GM21528 (cell line): ENCODE results near the gene KCNT1.

Source experiments
- ATAC-seq: cut with Tn5 transposase; IDR thresholded peaks from one replicate; pipeline ENCODE4 v1.9.1; 2021; ENCODE audit warnings: mild to moderate bottlenecking, moderate library complexity; ENCODE audit not compliant: unreplicated experiment, low FRiP score

The KCNT1 gene

GRCh38 chr9:135719472-135719871, 17.5 kb downstream of the KCNT1 start:
- no peak for ATAC-seq

- ATAC-seq, result no peak
These were observed 20.4 kb downstream of the KCNT1 start for GRCh38 chr9:135722365-135722764.

DNA sequence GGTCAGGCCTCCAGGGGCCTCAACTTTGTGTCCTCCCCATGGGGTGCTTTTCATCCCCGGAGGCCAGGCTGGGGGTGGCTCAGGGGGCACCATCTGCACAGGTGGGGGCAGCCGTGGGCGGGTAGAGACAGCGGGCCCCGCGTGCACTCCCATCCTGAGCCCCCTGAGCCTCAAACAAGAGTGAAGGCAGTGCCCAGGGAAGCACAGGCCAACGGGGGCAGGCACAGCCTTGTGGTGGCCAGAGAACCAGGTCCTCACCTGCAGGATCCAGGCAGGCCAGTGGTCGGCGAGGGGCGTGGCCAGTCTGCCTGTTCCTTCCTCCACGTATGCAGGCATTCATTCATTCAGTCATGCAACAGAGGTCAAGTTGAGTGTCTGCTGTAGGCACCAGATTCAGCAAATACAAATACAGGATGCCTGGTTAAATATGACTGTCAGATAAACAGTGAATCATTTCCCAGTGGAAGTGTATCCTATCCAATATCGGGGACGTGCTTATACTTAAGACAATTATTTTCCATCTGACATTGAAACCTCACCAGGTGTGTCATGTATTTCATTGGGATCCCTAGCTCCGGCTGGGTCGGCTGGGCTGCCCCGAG, 22.3 kb downstream of the KCNT1 start:
- ATAC-seq, result no peak

GRCh38 chr9:135726138-135726853, 24.3 kb downstream of the KCNT1 start:
- ATAC-seq, result no peak

DNA sequence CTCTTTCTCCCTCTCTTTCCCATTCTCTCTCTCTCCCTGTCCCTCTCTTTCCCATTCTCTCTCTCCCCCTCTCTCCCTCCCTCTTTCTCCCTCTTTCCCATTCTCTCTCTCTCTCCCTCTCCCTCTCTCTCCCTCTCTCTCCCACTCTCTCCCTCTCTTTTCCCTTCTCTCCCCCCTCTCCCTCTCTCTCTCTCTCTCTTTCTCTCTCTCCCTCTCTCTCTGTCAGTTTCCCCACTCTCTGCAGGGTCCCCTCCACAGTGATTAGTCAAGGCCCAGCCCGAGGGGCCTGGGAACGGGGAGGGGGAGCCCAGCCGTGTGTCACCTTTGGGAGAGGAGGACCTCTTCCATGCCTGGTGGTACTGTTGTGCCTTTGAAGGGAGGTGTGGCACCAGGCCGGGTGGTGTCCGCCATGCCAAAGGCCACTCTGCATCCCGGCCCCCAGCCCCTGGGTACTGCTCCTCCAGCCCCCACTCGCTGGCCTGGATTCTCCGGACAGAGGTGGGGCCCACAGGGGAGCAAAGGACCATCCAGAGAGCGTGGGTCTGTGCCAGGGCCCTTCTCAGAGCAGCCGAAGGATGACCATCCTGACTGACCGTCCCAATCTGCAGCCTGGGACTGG, 25.4 kb downstream of the KCNT1 start:
- no peak for ATAC-seq

DNA sequence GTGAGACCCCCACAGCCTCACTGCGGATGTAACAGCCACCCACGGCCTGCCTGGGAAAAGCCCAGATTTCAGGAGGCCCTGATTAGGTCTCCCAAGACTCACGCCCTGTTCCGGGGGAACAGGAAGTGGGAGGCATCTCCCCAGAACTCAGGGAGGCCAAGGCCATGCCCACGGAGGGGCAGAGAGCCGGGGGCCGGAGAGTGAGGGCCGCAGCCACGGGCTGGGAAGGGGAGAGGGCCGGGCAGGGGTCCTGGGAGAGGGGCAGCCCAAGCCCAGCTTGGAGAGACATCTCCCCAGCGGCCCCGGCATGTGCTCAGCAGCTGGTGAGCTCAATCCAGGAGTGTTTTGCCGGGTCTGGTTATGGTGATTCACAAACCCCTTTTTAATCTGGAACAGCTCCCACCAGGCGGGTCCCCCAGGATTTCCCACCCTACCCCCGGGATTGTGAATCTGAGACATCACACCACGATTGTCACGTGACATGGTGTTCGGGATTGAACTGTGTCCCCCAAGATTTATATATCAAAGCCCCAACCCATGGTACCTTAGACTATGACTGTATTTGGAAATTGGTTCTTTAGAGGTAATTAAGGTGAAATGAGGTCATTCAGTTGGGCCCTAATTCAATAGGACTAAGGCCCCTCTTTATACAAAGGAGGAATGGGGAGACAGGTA, 26.6 kb downstream of the KCNT1 start:
- no peak for ATAC-seq

DNA sequence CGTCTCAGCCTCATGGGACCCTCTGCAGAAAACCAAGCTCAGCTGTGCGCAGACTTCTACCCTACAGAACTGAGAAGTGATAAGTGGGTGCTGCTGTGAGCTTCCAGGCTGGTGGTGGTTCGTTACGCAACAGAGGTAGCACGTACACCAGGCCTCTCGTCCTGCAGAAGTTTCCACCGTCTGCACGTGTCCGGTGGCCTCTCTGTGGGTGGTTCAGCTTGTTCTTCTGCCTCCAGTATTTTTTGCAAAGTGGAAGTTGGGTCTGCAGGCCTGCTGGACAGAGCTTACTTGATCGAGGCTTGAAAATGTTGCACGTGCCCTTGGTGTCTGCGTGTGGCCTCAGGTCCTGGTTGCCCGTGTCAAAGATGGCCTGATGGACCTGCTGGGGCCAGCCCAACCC, 27.5 kb downstream of the KCNT1 start:
- no peak for ATAC-seq

GRCh38 chr9:135731454-135731853, 29.5 kb downstream of the KCNT1 start:
- no peak for ATAC-seq

DNA sequence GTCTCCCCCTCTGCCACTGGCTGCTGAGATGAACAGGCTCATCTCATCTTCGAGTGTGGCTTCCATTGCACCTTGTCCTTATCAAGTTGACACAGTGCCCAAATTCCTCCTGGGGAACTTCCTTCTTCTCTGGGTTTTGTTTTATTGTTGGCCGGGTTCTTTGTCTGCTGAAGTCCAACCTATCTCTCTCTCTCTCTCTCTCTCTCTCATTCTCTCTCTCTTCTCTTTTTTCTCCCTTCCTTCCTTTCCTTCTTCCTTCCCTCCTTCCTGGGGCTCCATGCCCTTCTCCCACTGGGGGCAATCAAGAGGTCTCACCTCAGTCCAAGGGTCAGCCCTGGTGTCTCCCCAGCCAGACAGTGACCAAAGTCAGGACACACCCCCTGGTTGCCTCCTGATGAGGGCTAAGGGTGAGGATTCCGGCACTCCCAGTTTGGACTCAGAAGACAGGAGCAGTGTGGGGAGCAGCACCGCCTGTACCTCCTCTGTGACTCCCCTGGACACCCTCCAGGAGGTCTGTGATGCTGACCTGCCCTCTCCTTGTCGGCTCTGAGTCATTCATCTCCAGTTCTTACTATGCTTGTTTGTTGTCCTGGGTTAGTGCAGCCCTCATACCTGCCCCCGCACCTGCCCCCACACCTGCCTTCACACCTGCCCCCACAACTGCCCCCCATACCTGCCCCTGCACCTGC, 30.7 kb downstream of the KCNT1 start:
- no peak for ATAC-seq

DNA sequence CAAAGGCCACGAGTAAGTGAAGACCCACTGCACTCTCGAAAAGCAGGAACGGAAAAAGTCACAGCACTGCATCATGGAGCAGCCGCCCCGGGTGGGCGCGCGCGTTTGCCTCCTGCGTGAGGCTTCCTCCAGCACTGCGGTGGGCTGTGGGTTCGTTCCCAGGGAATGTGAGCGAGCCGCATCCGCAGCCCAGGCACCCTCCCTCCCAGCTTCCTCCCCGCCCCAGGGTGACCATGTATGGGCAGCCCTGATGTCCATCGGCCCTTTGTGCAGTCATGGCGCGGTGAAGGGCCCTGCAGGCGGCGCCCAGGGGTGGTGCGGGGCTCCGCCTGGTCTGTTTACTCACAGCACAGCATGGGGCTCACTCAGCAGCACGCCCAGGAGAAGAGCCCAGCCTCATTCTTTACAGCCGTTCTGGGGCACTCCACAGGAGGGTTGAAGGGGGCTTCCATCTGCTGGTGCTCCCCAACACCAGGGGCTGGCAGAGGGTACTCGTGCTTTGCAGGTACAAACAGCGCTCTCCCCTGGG, 32.7 kb downstream of the KCNT1 start:
- no peak for ATAC-seq

DNA sequence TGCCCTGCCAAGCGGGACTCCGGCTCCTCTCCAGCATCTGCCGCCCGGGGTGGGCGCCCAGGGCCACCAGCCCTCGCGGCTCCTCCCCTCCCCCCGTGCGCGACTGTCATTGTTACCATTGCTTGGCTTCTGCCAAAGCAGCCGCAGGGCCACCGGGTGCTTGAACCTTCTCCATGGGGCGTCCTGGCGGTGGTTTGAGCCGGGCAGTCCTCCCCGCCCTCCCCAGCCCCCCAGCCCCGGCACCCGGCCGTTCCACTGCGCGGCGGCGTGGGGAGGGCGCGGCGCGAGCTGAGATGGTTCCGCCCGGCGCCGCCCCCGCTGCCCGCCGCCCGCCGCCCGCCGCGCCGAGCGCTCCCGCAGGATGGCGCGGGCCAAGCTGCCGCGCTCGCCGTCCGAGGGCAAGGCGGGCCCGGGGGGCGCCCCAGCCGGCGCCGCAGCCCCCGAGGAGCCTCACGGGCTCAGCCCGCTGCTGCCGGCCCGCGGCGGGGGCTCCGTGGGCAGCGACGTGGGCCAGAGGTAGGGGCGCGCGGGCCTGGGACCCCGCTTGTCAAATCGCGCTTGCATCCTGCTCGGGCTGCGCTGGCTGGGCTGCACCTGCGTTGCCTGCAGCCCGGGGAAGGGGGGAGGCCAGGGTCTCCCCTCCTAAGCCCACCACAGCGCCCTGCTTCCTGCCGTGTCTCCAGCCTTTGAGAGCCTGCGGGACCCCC, 34.4 kb downstream of the KCNT1 start:
- no peak for ATAC-seq

DNA sequence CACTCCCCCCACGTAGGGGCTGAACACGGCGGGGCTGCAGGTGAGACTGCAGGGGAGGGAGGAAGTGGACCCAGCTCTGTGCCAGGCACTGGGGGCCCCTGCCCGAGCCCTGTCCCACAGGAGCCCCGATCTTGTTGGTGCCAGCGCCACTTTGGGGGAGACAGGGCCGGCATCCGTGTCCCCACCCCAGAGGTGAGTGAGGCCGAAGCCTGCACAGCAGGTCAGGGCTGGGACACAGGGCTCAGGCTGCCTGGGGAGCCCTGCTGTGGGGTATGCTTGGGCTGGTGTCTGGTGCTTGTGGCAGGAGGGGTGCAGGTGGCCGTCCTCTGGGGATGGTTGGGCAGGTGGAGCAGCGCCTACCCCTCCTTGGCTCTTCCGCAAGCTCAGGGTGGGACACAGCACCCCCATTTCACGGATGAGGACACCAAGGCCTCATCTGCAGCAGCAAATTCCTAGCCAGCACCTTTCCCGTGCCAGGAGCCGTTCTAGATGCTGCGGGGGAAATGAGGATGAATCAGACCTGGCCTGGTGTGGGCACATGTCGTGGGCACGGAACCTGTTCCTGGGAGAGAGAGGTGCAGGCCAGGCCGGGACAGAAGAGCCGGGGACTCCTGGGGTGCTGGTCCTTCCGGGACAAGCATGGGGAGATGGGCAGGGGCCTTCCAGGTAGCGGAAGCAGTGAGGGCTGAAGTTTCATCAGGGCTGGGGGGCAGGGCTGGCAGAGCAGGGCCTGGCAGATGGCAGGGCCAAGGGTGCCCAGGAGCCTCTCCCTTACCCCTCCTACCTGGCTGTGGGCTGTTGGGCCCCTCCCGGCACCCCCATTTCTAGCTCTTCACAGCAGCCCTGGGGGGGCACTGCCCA, 35.2 kb downstream of the KCNT1 start:
- no peak for ATAC-seq

DNA sequence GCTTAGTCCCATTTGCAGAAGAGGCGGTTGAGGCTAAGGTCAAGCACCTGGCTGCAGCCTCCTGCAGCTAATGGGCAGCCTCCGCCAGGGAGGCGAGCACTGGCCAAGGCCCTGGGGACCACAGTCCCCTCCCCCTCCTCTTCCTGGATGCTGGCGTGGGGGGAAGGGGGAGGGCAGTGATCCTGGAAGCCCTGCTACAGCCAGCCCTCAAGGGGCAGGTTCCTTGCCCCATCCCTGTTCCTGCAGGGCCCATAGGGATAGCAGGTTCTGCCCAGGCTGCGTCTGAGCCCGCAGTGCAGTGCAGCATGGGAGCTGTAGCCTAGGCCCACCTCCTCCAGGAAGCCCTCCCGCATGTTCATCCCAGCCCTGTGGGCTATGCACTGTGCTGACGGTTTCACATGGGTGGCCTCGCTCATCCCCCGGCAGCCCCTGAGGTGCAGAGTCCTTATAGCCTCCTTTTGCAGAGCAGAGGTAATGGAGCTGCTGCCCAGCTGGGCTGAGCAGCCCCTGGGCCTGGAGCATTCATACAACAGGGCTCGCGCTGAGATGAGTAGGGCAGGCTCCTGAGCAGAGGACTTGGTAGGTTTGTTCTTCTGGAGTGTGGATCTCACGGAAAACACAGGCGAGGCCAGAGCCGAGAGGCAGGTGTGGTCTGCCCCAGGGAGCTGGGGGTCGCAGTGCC, 36.0 kb downstream of the KCNT1 start:
- no peak for ATAC-seq

- ATAC-seq, result no peak
These were observed 37.6 kb downstream of the KCNT1 start for GRCh38 chr9:135739271-135740220.

- no peak for ATAC-seq
These were observed 39.6 kb downstream of the KCNT1 start for GRCh38 chr9:135741276-135742219.

DNA sequence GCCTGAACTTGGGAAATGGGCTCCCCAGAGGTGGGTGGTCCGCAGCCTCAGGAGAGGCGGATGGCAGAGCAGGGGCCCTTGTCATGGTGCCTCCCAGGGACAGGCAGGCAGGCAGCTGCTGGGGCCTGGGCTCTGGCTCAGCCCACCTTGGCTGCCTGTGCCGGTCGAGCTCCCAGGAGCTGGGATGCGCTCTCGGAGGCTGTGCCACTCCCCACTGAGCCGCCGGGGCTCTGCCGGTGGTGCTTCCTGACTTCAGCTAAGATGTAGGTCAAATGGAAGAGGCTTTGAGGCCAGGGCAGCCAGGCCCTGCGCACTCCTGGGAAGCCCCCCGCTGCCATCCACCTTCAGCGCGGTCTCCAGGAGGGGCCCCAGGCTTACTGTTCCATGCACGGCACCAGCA, 41.0 kb downstream of the KCNT1 start:
- no peak for ATAC-seq
